HG02884 (cell line): ENCODE data around the gene PDK2.

Source experiments
- ATAC-seq: cut with Tn5 transposase; IDR thresholded peaks from one replicate; pipeline ENCODE4 v1.9.1; 2021; ENCODE audit warnings: mild to moderate bottlenecking, moderate library complexity; ENCODE audit not compliant: unreplicated experiment

Gene PDK2

DNA sequence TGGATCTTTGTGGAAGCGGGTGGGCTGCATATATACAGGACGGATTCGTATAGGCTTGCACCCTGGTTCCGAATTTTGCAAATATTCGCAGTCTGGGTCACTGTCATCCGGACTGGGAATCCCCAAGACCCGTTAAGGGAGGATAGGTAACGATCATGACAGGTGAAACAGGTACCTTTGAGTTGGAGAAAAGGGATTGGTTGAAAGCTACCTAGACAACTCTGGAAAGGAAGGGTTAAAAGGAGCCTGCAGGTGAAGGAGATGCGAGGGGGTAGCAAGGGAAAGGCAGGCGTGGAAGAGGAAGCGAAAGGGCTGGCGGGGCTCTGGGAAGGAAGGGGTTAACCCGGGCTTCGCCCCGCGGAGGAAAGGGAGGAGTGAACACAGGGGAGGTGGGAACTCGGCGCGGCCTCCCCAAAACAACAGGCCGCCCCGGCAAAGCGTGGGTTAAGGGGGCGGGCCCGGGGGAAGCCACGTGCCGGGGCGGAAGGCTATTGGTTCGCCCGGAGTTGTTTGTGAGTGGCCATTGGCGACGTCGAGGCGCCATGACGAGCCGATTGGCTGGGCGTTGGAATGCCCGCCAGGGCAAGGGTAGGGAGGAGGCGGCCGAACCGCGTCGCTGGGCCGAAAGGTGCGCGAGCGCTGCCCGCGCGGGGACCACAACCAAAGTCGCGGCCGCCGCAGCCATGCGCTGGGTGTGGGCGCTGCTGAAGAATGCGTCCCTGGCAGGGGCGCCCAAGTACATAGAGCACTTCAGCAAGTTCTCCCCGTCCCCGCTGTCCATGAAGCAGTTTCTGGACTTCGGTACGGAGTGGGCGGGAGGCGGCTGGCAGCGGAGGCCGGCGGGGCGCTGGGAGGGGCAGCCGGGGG, at the start of gene PDK2:
Gene PDK2 (plus strand): TSS at position 599 of the 867 bp plus-strand sequence. CDS start 85 bp downstream, at position 684.
- ATAC-seq, result peak; percentile 90

GRCh38 chr17:50046179-50046578, 49.0 kb upstream of the PDK2 start:
- no peak for ATAC-seq

DNA sequence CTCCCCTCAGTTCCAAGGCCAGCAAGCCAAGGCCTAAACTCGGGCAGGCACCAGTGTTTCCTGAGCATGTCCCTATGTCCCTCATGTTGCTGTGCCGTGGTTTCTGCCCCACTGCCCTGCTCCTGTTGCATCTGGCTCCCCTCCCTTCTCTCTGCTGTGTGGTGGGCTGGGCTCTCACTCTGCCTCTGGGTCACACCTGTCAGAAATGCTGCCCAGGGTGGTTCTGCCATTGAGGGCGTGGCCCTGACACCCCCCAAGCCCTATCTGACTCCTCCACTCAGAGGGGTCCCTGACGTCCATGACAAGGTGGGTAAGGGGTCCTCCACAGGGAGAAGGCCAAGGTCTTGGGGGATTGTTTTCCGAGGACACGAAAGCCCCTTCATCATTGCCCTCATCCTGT, 48.5 kb upstream of the PDK2 start:
- ATAC-seq, result no peak

DNA sequence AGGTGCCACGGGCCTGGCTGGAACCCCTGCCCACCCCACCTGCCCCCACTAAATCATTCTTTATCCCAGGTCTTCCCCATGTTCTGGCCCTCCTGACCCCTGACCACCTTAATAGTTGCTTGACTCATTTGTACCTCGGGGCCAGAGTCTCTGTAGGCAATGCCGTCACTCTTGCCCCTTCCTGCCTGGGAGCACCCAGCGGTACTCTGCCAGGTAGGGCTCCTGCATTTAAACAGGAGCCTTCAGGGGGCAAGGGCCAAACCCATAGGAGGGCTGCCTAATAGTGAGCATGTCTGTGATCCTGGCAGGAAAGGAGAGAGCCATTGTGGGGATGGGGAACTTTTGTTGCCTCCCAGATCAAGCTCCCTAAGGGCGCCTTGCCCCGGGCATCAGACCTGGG, 48.1 kb upstream of the PDK2 start:
- no peak for ATAC-seq

DNA sequence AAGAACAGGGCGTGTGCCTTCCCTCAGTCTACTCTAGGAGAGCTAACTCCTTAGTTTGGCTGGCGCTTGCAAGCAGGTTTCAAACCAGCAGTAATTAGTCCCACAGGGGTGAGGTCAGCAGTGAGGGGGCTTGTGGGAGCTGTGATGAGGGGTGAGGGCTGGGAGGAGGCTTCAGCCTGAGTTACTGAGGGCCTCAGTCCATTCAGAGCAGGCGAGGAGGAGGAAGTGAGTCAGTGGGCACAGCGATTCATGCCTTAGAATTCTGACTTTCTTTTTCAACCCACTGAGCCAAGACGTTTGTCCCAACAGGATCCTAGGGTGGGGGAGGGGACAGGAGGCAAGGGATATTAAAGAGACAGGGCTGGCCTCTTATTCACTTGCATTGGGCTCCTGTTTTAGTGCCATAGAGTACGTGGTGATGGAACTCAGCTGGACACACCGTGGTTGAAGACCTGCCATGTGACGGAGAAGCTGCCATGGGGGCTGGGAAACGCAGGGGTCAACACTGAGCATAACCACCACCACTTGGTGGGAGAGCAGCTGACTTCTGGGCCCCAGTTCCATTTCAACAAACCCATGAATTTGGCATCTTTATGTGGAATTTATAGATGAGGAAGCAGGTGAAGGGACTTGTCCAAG, 47.5 kb upstream of the PDK2 start:
- no peak for ATAC-seq

DNA sequence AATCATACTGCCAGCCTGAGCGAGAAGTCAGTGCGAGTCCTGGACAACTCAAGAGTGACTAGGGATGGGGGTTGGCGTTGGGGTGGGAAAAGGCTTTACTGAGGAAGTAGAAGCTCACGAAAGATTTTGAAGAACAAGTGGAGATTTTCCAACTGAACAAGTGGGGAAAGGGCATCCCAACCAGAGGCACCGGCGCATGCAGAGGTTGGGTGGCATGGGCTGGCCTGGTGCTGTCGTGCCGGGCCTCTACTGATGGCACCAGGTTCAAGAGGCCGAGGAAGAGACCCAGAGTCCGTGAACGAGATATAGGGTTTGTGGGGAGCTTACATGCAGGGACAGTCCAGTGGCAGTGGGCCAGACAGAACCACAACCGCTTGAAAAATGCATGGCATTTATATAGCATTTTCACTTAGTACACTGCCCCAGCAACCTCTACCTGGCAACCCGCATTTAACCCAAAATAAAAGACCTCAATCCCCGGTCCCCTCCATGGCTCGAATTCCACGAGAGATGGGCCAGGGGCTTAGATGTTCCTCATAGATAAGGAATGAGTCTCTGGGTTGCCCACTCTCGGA, 46.9 kb upstream of the PDK2 start:
- no peak for ATAC-seq

- no peak for ATAC-seq
Observed at GRCh38 chr17:50048988-50049387, 46.2 kb upstream of the PDK2 start.

- no peak for ATAC-seq
Observed at GRCh38 chr17:50049636-50050035, 45.5 kb upstream of the PDK2 start.

GRCh38 chr17:50050431-50051032, 44.6 kb upstream of the PDK2 start:
- no peak for ATAC-seq

GRCh38 chr17:50051082-50051576, 44.0 kb upstream of the PDK2 start:
- ATAC-seq, result no peak

DNA sequence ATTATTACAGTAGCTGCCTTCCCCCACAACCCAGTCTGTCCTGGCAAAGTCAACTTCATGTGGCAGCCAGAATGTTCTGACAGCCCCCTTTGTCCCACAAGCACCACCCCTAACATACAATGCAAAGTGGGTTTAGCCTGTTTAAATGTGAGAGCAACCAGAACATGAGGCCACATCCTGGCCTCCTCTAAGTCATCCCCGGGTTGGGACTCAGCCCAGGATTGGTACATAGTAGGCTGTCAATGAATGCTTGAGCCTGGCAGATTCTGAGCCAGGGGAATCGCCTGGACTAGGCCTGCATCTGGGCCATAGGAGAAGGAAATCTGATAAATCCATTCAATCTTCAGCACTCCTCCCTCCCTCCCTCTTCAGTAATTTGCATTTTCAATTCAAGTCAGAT, 43.5 kb upstream of the PDK2 start:
- ATAC-seq, result no peak

DNA sequence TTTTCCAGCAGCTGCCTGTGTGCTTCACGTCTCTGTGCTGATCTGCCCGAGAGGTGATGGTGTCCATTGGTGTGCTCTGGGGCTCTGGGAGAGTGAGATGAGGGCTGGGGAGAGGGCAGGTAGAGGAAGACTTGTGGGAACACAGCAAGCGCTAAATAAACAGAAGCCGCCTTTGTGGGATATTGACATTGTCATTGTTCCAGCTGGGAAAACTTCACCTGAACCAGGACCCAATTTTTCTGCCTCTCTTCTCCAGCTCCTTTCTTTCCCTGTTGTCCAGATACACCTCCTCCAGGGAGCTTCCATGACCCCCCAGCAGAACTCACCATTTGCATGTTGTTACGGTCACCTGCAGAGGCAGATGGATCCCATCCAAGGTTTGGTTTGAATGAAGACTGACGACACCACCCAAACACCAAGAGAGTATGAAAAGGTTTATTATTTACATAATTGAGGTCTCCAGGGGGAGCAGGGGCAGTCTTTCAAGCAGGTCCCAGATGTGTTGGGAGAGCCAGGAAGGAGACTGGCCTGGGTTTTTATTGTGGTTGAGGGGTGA, 42.8 kb upstream of the PDK2 start:
- ATAC-seq, result no peak

DNA sequence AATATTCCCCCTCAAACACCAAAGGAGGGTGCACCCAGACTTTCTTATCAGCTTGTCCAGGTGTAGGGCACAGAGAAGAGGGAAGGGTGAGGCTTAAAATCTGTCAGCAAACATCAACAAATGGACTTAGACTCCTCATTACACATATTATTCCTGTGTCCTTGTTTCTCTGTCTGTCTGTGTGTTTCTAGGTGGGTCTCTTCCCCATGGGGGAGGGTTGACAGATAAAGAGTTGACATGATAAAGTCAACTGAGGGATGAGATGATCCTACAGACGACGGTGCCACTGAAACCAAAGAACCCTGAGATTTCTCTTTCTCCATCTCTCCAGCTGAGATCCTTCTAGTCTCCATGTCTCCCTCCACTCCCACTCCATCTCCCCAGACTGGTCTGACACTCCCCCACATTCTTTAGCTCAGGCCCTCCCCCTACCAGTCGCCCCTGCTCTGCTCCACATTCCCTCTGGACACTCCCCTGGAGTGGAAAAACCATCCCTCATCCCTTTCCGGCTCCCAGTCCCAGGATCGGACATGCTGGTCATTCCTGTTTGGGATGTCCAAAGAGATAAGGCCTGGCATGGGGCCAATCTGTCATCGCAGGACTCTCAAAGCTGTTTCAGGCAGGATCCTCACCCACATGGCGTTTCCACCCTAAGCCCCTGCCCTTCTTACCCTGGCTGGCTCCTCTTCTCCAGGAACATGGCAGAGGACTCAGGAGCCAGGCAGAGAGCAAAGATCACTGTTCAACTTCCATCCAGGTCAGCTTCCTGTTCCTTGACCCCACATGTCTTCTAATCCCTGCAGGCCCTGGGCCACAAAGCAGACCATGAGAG, 42.1 kb upstream of the PDK2 start:
- no peak for ATAC-seq

- no peak for ATAC-seq
Observed at GRCh38 chr17:50053654-50053960, 41.5 kb upstream of the PDK2 start.

- ATAC-seq, result no peak
Observed at GRCh38 chr17:50055055-50055425, 40.1 kb upstream of the PDK2 start.

GRCh38 chr17:50055426-50056216, 39.5 kb upstream of the PDK2 start, which contains the start of gene ITGA3:
Gene ITGA3 (plus strand): TSS chr17:50056110. CDS start chr17:50056440, 330 bp downstream.
- ATAC-seq, result peak; percentile 41

- ATAC-seq, result peak; percentile 60
Observed at GRCh38 chr17:50056217-50056960, 38.8 kb upstream of the PDK2 start.

GRCh38 chr17:50056961-50057330, 38.2 kb upstream of the PDK2 start:
- ATAC-seq, result no peak

GRCh38 chr17:50057521-50057991, 37.6 kb upstream of the PDK2 start:
- no peak for ATAC-seq
